RKO (cell line): ENCODE results near the gene CIP2A.
"Not testable (repeated sequence)": the region's sequence is repeated elsewhere in the genome, so short reads cannot be mapped to it uniquely, and the experiment has no call there.

Source experiments
- DNase-seq: peaks from one replicate; pipeline ENCODE4 v3.0.0-alpha.2; 2016; ENCODE audit warnings: low spot score

The CIP2A gene

GRCh38 chr3:108589081-108589997 lies at the start of gene CIP2A, which contains the start of gene DZIP3:
TSS of gene CIP2A (minus strand) at chr3:108589438. CDS start at chr3:108589375, 63 bp downstream.
TSS of gene DZIP3 (plus strand) at chr3:108589722. CDS start at chr3:108605407, 15,685 bp downstream.
- peak; percentile 97 for DNase-seq

GRCh38 chr3:108629974-108630373 lies 40.7 kb upstream of the CIP2A start:
- DNase-seq, result no peak

DNA sequence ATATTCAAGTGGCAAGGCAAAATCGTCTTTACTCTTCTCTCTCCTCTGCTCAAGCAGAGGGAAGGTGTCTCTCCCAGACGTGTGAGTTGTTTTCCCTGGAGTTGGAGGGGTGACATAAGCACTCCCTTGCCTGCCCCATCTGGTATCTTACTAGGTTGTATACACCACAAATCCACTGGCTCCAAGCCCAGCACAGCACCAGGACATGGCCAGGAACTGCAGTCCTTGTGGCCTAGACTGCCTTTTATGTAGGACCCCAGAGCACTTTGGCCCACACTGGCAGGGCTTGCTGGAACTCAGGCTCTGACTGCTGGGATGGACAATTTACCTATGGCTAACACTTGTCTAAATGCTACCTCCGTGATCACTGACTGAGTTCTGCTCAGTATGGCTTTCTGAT lies 34.3 kb upstream of the CIP2A start:
- no peak for DNase-seq

DNA sequence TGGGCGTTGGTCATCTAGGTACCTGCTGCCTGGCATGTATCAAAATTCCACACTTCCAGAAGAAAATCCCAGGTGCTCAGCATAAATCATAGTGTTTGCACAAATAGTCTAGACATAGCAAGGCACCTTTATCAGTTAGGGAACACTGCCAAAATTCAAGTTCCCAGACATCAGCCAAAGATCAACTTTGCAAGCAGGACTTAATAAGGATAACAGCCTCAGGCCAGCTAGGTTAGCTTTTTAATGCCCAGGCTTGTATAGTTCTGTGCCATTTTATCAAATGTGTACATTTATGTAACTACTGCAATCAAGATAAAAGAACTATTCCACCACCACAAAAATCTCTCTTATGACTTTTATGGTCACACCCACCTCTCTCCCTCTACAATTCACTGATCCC lies 31.0 kb upstream of the CIP2A start:
- no peak for DNase-seq

GRCh38 chr3:108616090-108616489 lies 26.9 kb upstream of the CIP2A start:
- not testable (repeated sequence) for DNase-seq

DNA sequence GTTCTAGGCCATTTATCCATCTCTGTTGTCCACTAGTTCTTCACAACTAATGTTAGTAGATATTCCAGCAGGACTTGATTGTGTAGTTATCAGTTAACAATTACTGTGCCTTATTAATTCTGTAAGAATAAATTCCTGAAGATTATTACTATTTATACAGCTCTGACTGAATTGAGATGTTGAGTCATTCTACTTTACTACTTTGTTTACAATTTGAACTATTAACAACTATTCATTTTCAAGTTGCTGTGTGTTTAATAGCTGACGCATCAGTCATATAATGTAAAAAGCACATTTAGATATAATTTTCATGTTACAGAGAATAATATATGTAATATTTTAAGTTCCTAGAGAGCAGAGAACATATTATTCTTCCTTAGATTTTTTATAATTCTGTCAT lies 21.4 kb upstream of the CIP2A start:
- DNase-seq, result no peak

DNA sequence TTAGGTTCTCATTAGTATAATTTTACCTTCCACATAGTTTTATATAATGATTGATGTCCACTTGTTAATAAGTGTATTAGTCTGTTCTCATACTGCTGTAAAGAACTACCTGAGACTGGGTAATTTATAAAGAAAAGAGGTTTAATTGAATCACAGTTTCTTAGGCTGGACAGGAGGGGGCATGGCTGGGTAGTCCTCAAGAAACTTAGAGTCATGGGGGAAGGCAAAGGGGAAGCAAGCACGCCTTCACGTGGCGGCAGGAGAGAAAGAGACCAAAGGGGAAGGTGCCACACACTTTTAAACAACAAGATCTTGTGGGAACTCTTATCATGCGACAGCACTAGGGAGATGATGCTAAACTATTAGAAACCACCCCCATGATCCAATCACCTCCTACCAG lies 19.5 kb upstream of the CIP2A start:
- DNase-seq, result no peak

- no peak for DNase-seq
These were observed 16.3 kb upstream of the CIP2A start for GRCh38 chr3:108605491-108605890.

DNA sequence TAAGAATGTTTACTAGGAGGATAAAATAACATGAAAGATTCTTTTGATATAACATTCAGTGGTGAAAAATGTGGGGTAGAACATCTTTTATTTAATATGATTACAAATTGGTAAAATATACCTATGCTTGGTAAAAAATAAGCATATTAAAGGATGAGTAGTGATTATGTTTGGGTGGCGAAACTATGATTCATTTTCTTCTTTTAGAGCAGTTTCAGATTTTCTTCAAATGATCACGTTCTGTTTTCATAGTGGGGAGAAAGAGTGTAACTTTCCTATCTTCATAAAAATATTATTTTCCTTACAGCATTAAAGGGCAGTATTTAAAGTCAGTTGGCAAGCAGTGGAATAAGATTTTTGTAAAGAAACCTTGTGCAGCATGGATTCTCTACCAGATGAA lies 15.8 kb upstream of the CIP2A start:
- DNase-seq, result no peak

- no peak for DNase-seq
These were observed 14.5 kb upstream of the CIP2A start for GRCh38 chr3:108603691-108604090.

DNA sequence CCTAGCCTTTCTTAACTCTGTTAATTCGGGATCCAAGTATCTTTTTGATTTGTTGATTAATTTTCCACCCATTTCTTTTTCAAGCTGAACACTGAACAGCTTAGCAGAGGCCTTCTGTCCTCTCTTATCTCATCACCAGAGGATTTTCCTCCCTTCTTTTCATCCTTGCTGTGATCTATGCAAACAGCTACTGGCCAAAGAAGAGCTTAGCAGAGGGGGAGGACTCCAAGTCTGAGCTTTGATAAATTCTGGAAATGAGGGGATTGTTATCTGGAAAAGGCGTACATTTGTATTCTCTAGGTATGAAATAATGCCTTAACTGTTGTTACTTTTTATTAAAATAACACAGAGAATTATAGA lies 13.7 kb upstream of the CIP2A start:
- no peak for DNase-seq

DNA sequence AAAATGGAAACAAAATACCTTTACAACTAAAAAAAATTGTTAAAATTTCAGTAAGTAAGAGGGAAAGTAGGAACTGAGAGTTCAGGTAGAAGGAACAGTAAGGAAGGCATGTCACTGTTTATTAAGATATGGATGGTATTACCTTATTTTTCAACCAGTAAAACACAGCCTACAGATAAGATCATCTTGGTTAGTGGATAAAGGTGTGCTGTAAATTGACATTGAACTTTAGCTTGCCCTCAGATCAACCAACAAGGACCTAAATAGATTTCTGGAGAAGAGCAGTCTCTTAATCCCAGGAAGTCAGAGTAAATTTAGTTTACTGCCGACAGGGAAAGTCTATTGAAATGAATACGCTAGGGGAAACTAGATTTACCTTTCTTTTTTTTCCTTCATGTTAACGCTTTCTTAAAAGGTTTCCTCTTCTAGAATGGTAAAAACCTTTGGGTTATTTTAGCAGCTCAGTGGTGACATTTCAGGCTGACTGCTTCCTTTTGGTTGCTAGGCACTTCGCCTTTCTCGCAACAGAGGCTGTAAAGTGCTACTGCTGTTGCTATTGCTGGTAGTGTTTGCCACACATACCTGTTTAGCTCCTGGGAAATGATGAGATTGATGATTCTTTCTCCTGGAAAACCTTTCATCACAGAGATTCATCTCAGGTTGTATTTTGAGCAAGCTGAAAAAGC lies 13.2 kb upstream of the CIP2A start:
- no peak for DNase-seq

- DNase-seq, result no peak
These were observed 10.6 kb upstream of the CIP2A start for GRCh38 chr3:108599677-108600409.

- DNase-seq, result no peak
These were observed 9.1 kb upstream of the CIP2A start for GRCh38 chr3:108598375-108598774.

GRCh38 chr3:108595321-108595720 lies 6.1 kb upstream of the CIP2A start:
- no peak for DNase-seq

DNA sequence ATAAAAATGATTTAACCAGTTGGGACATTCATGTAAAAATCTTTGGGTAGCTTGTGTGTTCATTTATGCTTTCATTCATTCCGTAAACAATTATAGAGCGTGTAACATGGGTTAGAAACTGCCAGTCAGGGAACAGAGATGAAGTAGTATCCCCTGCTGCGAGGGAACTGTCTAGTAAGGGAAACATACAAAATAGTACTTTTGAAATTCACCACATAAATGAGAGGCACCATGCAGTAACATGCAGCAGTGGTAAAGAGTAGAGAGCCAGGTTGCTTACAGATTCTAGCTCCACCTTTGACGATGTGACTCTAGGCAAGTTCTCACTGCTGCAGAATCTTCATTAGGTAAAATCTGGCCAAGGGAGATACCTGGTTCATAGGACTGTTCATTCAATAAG lies 1.2 kb upstream of the CIP2A start:
- peak; percentile 42 for DNase-seq

DNA sequence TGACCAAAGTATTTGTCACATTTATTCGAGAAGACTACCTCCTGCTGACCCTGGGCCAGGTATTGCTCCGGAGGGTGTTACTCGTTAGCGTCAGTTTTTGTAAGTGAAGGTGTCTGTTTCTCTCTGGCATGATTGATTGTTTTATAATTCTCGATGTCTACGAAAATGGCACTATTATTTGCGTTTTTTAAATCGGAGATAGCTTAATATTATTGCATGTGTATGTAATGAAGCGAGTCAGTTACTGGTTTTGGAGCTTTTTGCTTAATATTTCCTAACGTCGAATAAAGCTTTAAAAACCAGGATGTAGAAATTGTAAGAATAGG lies 723 bp upstream of the CIP2A start:
- DNase-seq, result no peak

- DNase-seq, result peak; percentile 31
These were observed 637 bp downstream of the CIP2A start for GRCh38 chr3:108588601-108589000.

DNA sequence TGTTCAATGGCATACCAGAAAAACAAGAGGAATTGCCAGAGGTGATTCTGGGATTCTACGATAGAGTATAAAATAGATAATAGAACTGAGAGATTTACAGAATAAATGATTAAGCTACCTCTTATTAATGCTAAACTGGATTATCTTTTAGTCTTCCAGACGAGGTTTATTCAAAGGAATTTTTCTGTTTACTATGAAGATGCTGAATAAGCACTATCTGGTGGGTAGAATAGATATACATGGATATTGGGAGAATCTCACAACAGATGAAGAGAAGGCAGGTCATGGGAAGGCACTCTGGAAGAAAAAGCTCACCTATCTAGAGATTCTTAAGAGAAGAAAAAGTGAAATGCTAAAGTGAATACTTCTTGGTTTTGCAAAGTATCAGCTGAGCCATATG lies 11.2 kb downstream of the CIP2A start:
- DNase-seq, result no peak

GRCh38 chr3:108569336-108569735 lies 19.9 kb downstream of the CIP2A start:
- no peak for DNase-seq

DNA sequence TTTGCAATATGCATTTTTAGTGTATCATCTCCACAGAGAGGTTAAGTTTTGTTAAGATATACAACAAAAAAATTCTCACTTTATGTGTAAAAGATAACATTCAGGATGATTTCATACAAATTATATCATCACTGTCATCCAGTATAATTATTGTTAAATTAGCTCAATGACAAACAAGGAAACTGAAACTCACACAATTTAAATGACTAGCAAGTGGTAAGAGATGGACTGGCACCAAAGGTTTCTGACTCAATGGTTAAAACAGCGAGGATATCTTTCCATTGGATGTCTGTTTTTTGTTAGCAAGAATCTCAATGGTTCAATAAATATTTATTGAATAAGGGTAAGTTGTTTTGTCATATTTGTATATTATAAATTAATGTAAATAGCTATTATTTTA lies 22.6 kb downstream of the CIP2A start:
- DNase-seq, result no peak

DNA sequence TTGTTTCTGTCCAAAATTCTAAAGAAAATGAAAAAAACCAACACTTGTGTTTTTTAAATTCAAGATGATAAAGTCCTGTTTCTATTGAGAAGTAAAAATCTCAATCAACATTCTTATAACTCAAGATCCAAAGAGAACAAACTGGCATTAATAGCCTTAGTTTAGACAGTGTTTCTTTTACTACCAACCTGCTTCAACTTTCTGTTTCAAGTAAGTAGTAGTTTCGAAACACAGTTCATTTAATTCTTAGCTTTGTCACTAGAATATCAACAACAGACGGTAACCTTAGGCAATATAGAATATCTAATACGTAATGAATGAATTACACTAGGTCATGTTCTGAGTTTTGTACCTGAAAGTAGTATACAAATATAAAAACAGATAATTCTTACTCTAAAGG lies 23.7 kb downstream of the CIP2A start:
- no peak for DNase-seq

DNA sequence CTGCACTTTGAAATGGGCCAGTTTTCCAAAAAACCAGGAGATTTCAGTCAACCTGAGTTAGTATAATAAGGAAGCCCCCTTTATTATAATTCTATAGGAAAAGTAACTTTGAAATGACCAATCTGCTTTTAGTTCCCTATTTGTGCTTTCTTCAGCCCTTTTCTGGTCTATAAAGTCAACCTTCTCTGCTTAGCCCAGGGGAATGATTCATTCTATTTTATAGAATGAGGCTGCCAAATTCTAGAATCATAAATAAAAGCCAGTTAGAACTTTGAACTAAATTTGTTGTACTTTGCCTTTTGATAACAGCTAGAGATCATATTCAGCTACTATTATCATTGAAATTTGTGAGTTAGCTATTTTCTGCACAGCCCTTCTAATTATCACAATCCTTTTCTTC lies 24.7 kb downstream of the CIP2A start:
- no peak for DNase-seq
